Measurements from ENCODE around the gene PDSS2. TPM values are rescaled to one million over a fixed set of nuclear protein-coding genes. Genes with fewer than 3 reads are reported as not detected.

Gene PDSS2
- polyA plus RNA-seq, 1 of the 3 experiments (the other 2 are of a cell fraction) = 5.6 TPM

GRCh38 chr6:107355659-107356058 is 103.7 kb downstream of the PDSS2 start:
- no peaks in the 10 kb centered on the region for H3K9me3 ChIP-seq
- H3K79me2 ChIP-seq (ENCODE audit: insufficient read depth) = no peaks in the 10 kb centered on the region
- peaks cover 0 to 2% of the 10 kb centered on the region in 2 experiments; a peak in 1 of 4 replicates for H3K4me1 ChIP-seq (ENCODE audit: control insufficient read depth in 1 of 2, insufficient read depth in 2 of 2, low read depth in 1 of 2, low read length in 1 of 2)
- no peak for DNase-seq
- no peaks in the 10 kb centered on the region for H3K9me2 ChIP-seq
- H3K27ac ChIP-seq (ENCODE audit: low read depth in 2 of 2, low read length in 1 of 2) = no peak overlapping the region
- no peaks in the 10 kb centered on the region for H3F3A ChIP-seq (replicated peaks; ENCODE audit: insufficient read depth)
- CTCF ChIA-PET = interaction anchor here (1.6 kb wide), 1 partner anchor 37 kb away, joined by 8 read pairs; no protein-coding TSS in a partner anchor
- H3K27me3 ChIP-seq (ENCODE audit: insufficient read depth) = no peaks in the 10 kb centered on the region
- H3K4me2 ChIP-seq = no peak overlapping the region
- POLR2A ChIA-PET = interaction anchor here (0.6 kb wide), 1 partner anchor 159 kb away, joined by 13 read pairs; no protein-coding TSS in a partner anchor
- no peak overlapping the region for H3K9ac ChIP-seq
- no peaks in the 10 kb centered on the region for H4K20me1 ChIP-seq (ENCODE audit: insufficient read depth)
- no peaks in the 10 kb centered on the region for H3K36me3 ChIP-seq (replicated peaks in 1 of 2; ENCODE audit: control insufficient read depth in 1 of 2, insufficient read depth in 2 of 2, low read length in 1 of 2)
- TF ChIP-seq JUND (IDR thresholded peaks at IDR 0.05) (no peak), YY1 (IDR thresholded peaks at IDR 0.05; ENCODE audit: low read depth) (no peak), GATA2 (CRISPR knock-in tag; IDR thresholded peaks at IDR 0.05) (no peak), PBX3 (IDR thresholded peaks at IDR 0.05) (no peak), EZH2phosphoT487 (IDR thresholded peaks at IDR 0.05; ENCODE audit: borderline replicate concordance, low read depth) (no peak), POLR2AphosphoS5 (IDR thresholded peaks at IDR 0.05; ENCODE audit: low read depth, low read length) (no peak), MEF2A (IDR thresholded peaks at IDR 0.05; ENCODE audit: borderline replicate concordance, low read depth) (no peak), RXRA (IDR thresholded peaks at IDR 0.05; ENCODE audit: borderline replicate concordance, low read depth) (no peak), EP300 (IDR thresholded peaks at IDR 0.05; ENCODE audit: borderline replicate concordance in 1 of 2, low read depth in 1 of 2, low read length in 1 of 2) (no peak), TCF12 (IDR thresholded peaks at IDR 0.05) (no peak), TAF1 (IDR thresholded peaks at IDR 0.05; ENCODE audit: borderline replicate concordance, low read depth, low read length) (no peak), GABPA (IDR thresholded peaks at IDR 0.05; ENCODE audit: low read depth) (no peak), IRF3 (IDR thresholded peaks at IDR 0.05; ENCODE audit: low read depth, low read length) (no peak)
- TF ChIP-seq, protein P1, sequence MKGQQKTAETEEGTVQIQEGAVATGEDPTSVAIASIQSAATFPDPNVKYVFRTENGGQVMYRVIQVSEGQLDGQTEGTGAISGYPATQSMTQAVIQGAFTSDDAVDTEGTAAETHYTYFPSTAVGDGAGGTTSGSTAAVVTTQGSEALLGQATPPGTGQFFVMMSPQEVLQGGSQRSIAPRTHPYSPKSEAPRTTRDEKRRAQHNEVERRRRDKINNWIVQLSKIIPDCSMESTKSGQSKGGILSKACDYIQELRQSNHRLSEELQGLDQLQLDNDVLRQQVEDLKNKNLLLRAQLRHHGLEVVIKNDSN (IDR thresholded peaks at IDR 0.05; ENCODE audit: borderline replicate concordance, low read depth) = no peak
- TF ChIP-seq, protein P2, sequence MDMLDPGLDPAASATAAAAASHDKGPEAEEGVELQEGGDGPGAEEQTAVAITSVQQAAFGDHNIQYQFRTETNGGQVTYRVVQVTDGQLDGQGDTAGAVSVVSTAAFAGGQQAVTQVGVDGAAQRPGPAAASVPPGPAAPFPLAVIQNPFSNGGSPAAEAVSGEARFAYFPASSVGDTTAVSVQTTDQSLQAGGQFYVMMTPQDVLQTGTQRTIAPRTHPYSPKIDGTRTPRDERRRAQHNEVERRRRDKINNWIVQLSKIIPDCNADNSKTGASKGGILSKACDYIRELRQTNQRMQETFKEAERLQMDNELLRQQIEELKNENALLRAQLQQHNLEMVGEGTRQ (IDR thresholded peaks at IDR 0.05; ENCODE audit: borderline replicate concordance, low read depth, low read length) = no peak
- H3K4me3 ChIP-seq (ENCODE audit: low read depth in 2 of 2, low read length in 1 of 2) = no peak overlapping the region
- H2AFZ ChIP-seq (ENCODE audit: low read depth) = no peak overlapping the region
- 100% methylated on average over 3 of the region's 3 CpGs for WGBS (ENCODE audit: low lambda C conversion rate)
